GM18858 (cell line): ENCODE data around the gene ZYG11A.
"Not testable (repeated sequence)": the region's sequence is repeated elsewhere in the genome, so short reads cannot be mapped to it uniquely, and the experiment has no call there.

Experiments used
- ATAC-seq: cut with Tn5 transposase; IDR thresholded peaks from one replicate; pipeline ENCODE4 v1.9.1; 2021; ENCODE audit not compliant: unreplicated experiment

The ZYG11A gene

GRCh38 chr1:52842643-52843310, at the start of gene ZYG11A:
ZYG11A (plus strand) TSS chr1:52842760; CDS start chr1:52842884, 124 bp downstream.
- ATAC-seq: peak; percentile 69

- ATAC-seq: not testable (repeated sequence)
These were observed 48.8 kb upstream of the ZYG11A start for GRCh38 chr1:52793717-52794116.

GRCh38 chr1:52795464-52795863, 47.1 kb upstream of the ZYG11A start:
- ATAC-seq: no peak

DNA sequence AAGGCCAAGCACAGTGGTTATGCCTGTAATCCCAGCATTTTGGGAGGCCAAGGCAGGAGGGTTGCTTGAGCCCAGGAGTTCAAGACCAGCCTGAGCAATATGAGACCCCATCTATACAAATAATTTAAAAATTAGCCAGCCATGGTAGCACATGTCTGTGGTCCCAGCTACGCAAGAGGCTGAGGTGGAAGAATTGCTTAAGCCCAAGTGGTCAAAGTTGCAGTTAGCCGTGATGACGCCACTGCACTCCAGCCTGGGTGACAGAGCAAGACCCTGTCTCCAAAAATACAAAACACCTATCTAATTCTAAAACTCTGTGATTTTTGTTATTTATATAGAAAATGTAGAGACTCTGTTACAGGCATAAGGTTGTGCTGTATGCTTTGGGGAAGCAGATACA, 44.2 kb upstream of the ZYG11A start:
- ATAC-seq: no peak

GRCh38 chr1:52801011-52801410, 41.5 kb upstream of the ZYG11A start:
- no peak for ATAC-seq

DNA sequence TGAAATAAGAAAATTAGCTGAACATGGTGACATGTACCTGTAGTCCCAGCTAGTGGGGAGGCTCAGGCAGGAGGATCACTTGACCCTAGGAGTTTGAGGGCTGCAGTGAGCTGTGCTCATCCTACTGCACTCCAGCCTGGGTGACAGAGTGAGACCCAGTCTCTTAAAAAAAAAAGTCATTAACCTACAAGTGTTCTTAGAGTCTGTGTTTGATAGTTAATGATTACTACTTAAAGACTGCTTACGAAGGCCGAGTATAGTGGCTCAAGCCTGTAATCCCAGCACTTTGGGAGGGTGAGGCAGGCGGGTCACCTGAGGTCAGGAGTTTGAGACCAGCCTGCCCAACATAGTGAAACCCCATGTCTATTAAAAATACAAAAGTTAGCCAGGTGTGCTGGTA, 38.5 kb upstream of the ZYG11A start:
- ATAC-seq: not testable (repeated sequence)

- ATAC-seq: no peak
These were observed 28.1 kb upstream of the ZYG11A start for GRCh38 chr1:52814465-52814864.

DNA sequence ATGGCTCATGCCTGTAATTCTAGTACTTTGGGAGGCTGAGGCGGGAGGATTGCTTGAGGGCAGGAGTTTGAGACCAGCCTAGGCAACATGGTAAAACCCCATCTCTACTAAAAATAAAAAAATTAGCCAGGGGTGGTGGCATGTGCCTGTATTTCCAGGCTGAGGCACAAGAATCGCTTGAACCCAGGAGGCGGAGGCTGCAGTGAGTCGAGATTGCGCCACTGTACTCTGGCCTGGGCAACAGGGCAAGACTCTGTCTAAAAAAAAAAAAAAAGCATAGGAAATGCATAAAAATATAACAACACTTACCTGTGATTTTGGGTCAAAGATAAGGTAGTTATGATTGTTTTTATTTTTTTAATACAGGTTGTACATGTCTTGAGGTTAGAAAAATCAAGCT, 21.7 kb upstream of the ZYG11A start:
- not testable (repeated sequence) for ATAC-seq

DNA sequence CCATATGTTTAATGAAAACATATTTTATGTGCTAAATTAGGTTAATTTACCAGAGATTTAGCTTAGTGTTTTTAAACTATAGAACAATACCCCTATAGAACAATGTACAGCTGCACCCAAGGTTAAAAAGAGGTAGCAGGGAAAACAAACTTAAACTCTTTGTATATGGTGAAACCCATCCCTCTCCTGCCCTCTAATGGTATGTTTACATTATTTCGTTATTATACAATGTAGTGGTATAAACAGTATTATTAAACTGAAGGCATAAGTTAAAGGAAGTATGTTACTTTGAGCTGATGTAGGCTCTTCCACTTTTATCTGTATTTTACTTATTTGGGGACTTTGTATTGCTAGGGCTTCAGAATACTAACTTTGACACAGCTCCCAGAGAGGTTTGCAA, 16.7 kb upstream of the ZYG11A start:
- ATAC-seq: no peak

GRCh38 chr1:52834798-52835197, 7.8 kb upstream of the ZYG11A start:
- ATAC-seq: no peak

DNA sequence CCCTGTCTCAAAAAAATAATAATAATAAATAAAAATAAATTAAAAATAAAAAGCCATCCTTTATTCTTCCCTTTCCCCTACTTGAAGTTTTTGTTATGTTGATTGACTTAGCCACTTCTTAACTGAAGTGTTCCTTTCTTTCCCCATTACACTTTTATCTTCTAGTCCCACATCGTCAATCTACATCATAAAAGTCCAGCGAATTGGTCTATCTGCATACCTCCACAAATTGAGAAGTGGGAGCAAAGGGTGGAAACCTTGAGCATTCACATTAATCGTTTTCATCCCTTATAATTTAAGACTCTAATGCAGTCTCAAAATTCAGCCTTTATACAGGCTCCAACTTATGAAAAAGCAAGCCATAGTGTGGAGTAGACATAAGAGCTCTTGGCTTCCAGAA, 6.5 kb upstream of the ZYG11A start:
- no peak for ATAC-seq

- ATAC-seq: not testable (repeated sequence)
These were observed 3.4 kb upstream of the ZYG11A start for GRCh38 chr1:52839175-52839574.

- ATAC-seq: not testable (repeated sequence)
These were observed 2.6 kb downstream of the ZYG11A start for GRCh38 chr1:52845119-52845518.

DNA sequence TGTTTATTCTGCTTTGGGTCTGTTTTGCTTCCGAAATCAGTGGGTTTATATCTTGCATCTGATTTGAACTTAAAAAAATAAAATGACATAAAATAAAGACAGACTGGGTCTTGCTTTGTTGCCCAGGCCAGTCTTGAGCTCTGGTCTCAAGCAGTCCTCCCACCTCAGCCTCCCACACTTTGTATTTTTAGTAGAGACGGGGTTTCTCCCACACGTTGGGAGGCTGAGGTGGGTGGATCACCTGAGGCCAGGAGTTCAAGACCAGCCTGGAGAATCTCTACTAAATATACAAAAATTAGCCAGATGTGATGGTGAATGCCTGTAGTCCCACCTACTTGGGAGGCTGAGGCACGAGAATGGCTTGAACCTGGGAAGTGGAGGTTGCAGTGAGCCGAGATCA, 5.9 kb downstream of the ZYG11A start:
- no peak for ATAC-seq

GRCh38 chr1:52850951-52851350, 8.4 kb downstream of the ZYG11A start:
- ATAC-seq: no peak

- no peak for ATAC-seq
These were observed 10.3 kb downstream of the ZYG11A start for GRCh38 chr1:52852854-52853253.

- no peak for ATAC-seq
These were observed 13.0 kb downstream of the ZYG11A start for GRCh38 chr1:52855584-52855983.

GRCh38 chr1:52856026-52856425, 13.5 kb downstream of the ZYG11A start:
- ATAC-seq: no peak

DNA sequence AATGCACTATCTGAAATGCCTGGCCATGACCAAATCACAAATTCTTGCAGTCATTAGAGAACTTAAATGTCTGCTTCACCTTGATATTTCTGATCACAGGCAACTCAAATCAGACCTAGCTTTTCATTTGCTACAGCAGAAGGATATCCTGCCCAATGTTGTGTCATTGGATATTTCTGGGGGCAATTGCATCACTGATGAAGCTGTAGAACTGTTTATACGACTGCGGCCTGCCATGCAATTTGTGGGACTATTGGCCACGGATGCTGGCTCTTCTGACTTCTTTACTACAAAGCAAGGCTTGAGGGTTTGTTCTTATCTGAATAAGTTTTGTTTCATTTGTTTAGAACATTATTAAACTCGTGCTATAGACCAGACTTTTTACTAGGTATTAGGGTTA, 14.9 kb downstream of the ZYG11A start:
- ATAC-seq: no peak

DNA sequence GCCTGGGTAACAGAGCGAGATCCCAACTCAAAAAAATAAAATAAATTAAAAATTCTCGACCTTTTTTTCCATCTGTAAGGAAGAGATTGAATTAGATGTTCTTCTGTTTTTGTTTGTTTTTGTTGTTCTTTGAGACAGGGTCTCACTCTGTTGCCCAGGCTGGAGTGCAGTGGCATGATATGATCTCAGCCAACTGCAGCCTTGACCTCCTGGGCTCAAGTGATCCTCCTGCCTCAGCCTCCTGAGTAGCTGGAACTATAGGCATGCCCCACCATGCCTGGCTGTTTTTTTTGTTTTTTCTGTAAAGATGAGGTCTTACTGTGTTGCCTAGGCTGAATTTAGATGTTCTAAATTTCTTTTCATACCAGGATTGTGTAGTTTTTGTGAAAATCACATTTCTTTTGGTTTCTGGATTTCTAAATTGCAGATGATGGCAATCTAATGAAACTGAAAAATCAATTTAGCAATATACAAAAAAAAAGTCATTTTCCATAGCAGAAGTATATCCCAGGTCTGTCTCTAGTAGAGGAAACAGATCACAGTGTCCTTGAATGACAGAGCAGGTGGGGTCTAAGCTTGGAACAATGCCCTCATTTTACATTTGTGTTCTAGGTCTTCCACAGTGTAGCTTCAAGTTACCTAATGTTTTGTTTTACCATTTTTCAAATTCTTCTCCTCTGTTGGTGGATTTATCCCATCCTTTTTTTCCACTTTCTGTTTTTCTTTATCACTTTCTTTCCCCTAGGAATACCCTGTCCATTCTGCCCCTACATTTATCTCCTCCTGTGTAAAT, 20.3 kb downstream of the ZYG11A start:
- no peak for ATAC-seq

GRCh38 chr1:52867087-52867863, 24.7 kb downstream of the ZYG11A start:
- ATAC-seq: peak; percentile 92

DNA sequence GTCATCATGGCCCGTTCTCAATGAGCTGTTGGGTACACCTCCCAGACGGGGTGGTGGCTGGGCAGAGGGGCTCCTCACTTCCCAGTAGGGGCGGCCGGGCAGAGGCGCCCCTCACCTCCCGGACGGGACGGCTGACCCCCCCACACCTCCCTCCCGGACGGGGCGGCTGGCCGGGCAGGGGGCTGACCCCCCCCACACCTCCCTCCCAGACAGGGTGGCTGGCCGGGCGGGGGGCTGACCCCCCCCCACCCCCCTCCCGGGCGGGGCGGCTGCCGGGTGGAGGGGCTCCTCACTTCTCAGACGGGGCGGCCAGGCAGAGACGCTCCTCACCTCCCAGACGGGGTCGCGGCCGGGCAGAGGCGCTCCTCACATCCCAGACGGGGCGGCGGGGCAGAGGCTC, 27.2 kb downstream of the ZYG11A start:
- ATAC-seq: not testable (repeated sequence)
